Osteoblast (primary cell): Measurements from ENCODE around the gene HIVEP2. TPM values are rescaled to one million over a fixed set of nuclear protein-coding genes. Genes with fewer than 3 reads are reported as not detected.

Experiments used
- DNase-seq: peaks from one replicate; pipeline ENCODE4 v3.0.0; 2011; ENCODE audit warnings: low spot score, mixed read lengths; ENCODE audit not compliant: insufficient read length; ENCODE audit errors: missing footprints
- H2AFZ ChIP-seq: 2 replicates; pipeline ENCODE4 v1.6.0; 2011; ENCODE audit warnings: mild to moderate bottlenecking, low read length
- H3K27ac ChIP-seq: 2 replicates; pipeline ENCODE4 v1.5.1; 2011; ENCODE audit warnings: mild to moderate bottlenecking, low read depth, low read length, moderate library complexity
- H3K27me3 ChIP-seq: 2 replicates; pipeline ENCODE4 v1.6.0; 2012; ENCODE audit warnings: mild to moderate bottlenecking, control low read depth, inconsistent platforms, low read length, moderate library complexity; ENCODE audit not compliant: insufficient read depth
- H3K36me3 ChIP-seq: 2 replicates; pipeline ENCODE4 v1.5.1; 2011; ENCODE audit warnings: mild to moderate bottlenecking, low read length, control low read depth, moderate library complexity; ENCODE audit not compliant: insufficient read depth
- H3K4me1 ChIP-seq: 2 replicates; pipeline ENCODE4 v1.5.1; 2011; ENCODE audit warnings: mild to moderate bottlenecking, low read length, control low read depth, moderate library complexity; ENCODE audit not compliant: insufficient read depth
- H3K4me2 ChIP-seq: 2 replicates; pipeline ENCODE4 v1.6.0; 2011; ENCODE audit warnings: mild to moderate bottlenecking, low read length; ENCODE audit not compliant: insufficient read depth
- H3K4me3 ChIP-seq: fragments of 200-600 bp; sonication (generic); 3 replicates; pipeline ENCODE4 v1.5.1; 2012; ENCODE audit warnings: mild to moderate bottlenecking, low read length, inconsistent platforms; ENCODE audit not compliant: insufficient read depth
- H3K79me2 ChIP-seq: 2 replicates; pipeline ENCODE4 v1.6.0; 2012; ENCODE audit warnings: mild to moderate bottlenecking, low read length, control low read depth, inconsistent platforms; ENCODE audit not compliant: insufficient read depth
- H3K9me3 ChIP-seq: 2 replicates; pipeline ENCODE4 v1.5.1; 2011; ENCODE audit warnings: low read depth, low read length, control low read depth
- H4K20me1 ChIP-seq: 2 replicates; pipeline ENCODE4 v1.6.0; 2012; ENCODE audit warnings: mild to moderate bottlenecking, low read length, control low read depth; ENCODE audit not compliant: insufficient read depth
- CTCF ChIP-seq: IDR thresholded peaks from 2 replicates; pipeline ENCODE4 v1.5.1; 2011; ENCODE audit warnings: mild to moderate bottlenecking, low read depth, low read length, moderate library complexity; ENCODE audit errors: extremely low read depth
- total RNA-seq: library from RNA; depleted of rRNA; stranded (reverse); fragments of >200 nt; gene quantifications from 2 replicates; pipeline ENCODE4 v1.2.3, GENCODE V29; 2012

Gene HIVEP2
- total RNA-seq, 1 donor = 30.4 TPM

GRCh38 chr6:142940487-142940886, 4.5 kb downstream of the HIVEP2 start:
- peaks cover 38% of the 10 kb centered on the region for H3K4me1 ChIP-seq
- H3K27me3 ChIP-seq = no peaks in the 10 kb centered on the region
- DNase-seq = no peak
- H3K4me2 ChIP-seq = peak overlapping the region; percentile 38
- no peak overlapping the region for H2AFZ ChIP-seq
- H3K9me3 ChIP-seq = no peaks in the 10 kb centered on the region
- peak overlapping the region; percentile 69 for H3K27ac ChIP-seq
- H3K4me3 ChIP-seq = peak overlapping the region; percentile 9
- H3K36me3 ChIP-seq = no peaks in the 10 kb centered on the region
- TF ChIP-seq CTCF = no peak
- H4K20me1 ChIP-seq = no peaks in the 10 kb centered on the region
- peaks cover 93% of the 10 kb centered on the region for H3K79me2 ChIP-seq

- Histone ChIP-seq H3K4me3 (no peak overlapping the region), H3K79me2 (peaks cover 95% of the 10 kb centered on the region), H3K4me1 (peaks cover 43% of the 10 kb centered on the region), H3K27me3 (no peaks in the 10 kb centered on the region), H3K27ac (no peak overlapping the region), H3K36me3 (no peaks in the 10 kb centered on the region), H3K9me3 (no peaks in the 10 kb centered on the region), H3K4me2 (peak overlapping the region; percentile 65), H2AFZ (no peak overlapping the region), H4K20me1 (peaks cover 3% of the 10 kb centered on the region)
- no peak for TF ChIP-seq CTCF
- no peak for DNase-seq
These were observed 6.5 kb downstream of the HIVEP2 start for GRCh38 chr6:142938510-142938909.

GRCh38 chr6:142937986-142938385, 7.0 kb downstream of the HIVEP2 start:
- H3K4me1 ChIP-seq = peaks cover 38% of the 10 kb centered on the region
- DNase-seq = no peak
- no peaks in the 10 kb centered on the region for H3K36me3 ChIP-seq
- H3K79me2 ChIP-seq = peaks cover 95% of the 10 kb centered on the region
- no peaks in the 10 kb centered on the region for H3K9me3 ChIP-seq
- no peak overlapping the region for H3K27ac ChIP-seq
- no peaks in the 10 kb centered on the region for H3K27me3 ChIP-seq
- no peak overlapping the region for H3K4me3 ChIP-seq
- no peak overlapping the region for H3K4me2 ChIP-seq
- no peak overlapping the region for H2AFZ ChIP-seq
- no peak for TF ChIP-seq CTCF
- peaks cover 3% of the 10 kb centered on the region for H4K20me1 ChIP-seq

- Histone ChIP-seq H3K4me2 (no peak overlapping the region), H3K27ac (no peak overlapping the region), H3K27me3 (no peaks in the 10 kb centered on the region), H3K79me2 (peaks cover 95% of the 10 kb centered on the region), H3K9me3 (no peaks in the 10 kb centered on the region), H2AFZ (no peak overlapping the region), H3K4me3 (no peak overlapping the region), H3K36me3 (no peaks in the 10 kb centered on the region), H4K20me1 (peaks cover 3% of the 10 kb centered on the region), H3K4me1 (peaks cover 23% of the 10 kb centered on the region)
- TF ChIP-seq CTCF = no peak
- DNase-seq = no peak
These were observed 9.1 kb downstream of the HIVEP2 start for GRCh38 chr6:142935553-142936517.
